Caco-2 (cell line): Measurements from ENCODE around the gene DPCD. TPM values are rescaled to one million over a fixed set of nuclear protein-coding genes. Genes with fewer than 3 reads are reported as not detected.

ENCODE experiments used
- BruUV-seq: library from RNA; stranded (reverse); fragments of 400-500 nt; replicated peaks from 2 replicates; lab custom pipeline; 2021; lab: Mats Ljungman, UMichigan
- CTCF ChIA-PET: fragments of 300-600 bp; sonication (Branson Sonifier 250); formaldehyde crosslinking; loops from one replicate; lab custom pipeline; 2022; ENCODE audit warnings: antibody characterized with exemption; lab: Charles Lee
- POLR2A ChIA-PET: fragments of 300-600 bp; sonication (Branson Sonifier 250); formaldehyde crosslinking; loops from one replicate; lab custom pipeline; 2022; ENCODE audit warnings: antibody characterized with exemption; lab: Charles Lee
- DNase-seq, 2 experiments: peaks; one replicate each; pipeline versions ENCODE4 v3.0.0 to v3.0.0-alpha.2; 2020 to 2022
- H3K27me3 ChIP-seq: replicated peaks from 2 replicates; pipeline ENCODE4 v1.6.0; 2011; ENCODE audit warnings: low read length; ENCODE audit not compliant: control insufficient read depth, insufficient read depth
- H3K36me3 ChIP-seq: 2 replicates; pipeline ENCODE4 v1.5.1; 2011; ENCODE audit warnings: low read length; ENCODE audit not compliant: control insufficient read depth, insufficient read depth
- H3K4me1 ChIP-seq: fragments of 250-450 bp; sonication (Bioruptor Pico); 2 replicates; pipeline ENCODE4 v1.5.1; 2020; ENCODE audit warnings: mild to moderate bottlenecking
- H3K4me3 ChIP-seq: 2 replicates; pipeline ENCODE4 v1.5.1; 2011; ENCODE audit warnings: low read depth, mild to moderate bottlenecking, control low read depth, low read length
- H3K9me3 ChIP-seq: fragments of 250-450 bp; sonication (Bioruptor Pico); 2 replicates; pipeline ENCODE4 v1.5.1; 2020; ENCODE audit warnings: mild to moderate bottlenecking, moderate library complexity
- H3K27ac Mint-ChIP-seq: one replicate; pipeline ENCODE4 v1.8.0; 2022; ENCODE audit warnings: mixed read lengths; ENCODE audit not compliant: unreplicated experiment
- H3K27me3 Mint-ChIP-seq: one replicate; pipeline ENCODE4 v1.8.0; 2022; ENCODE audit warnings: mixed read lengths; ENCODE audit not compliant: insufficient read depth, unreplicated experiment
- H3K36me3 Mint-ChIP-seq: one replicate; pipeline ENCODE4 v1.8.0; 2022; ENCODE audit warnings: mild to moderate bottlenecking, mixed read lengths; ENCODE audit not compliant: insufficient read depth, unreplicated experiment
- H3K4me1 Mint-ChIP-seq: one replicate; pipeline ENCODE4 v1.8.0; 2022; ENCODE audit warnings: low read depth, mixed read lengths; ENCODE audit not compliant: unreplicated experiment
- H3K4me3 Mint-ChIP-seq: one replicate; pipeline ENCODE4 v1.8.0; 2022; ENCODE audit warnings: mild to moderate bottlenecking, moderate library complexity, mixed read lengths; ENCODE audit not compliant: unreplicated experiment
- H3K9me3 Mint-ChIP-seq: one replicate; pipeline ENCODE4 v1.8.0; 2022; ENCODE audit warnings: mixed read lengths; ENCODE audit not compliant: unreplicated experiment
- CTCF ChIP-seq, 2 experiments: fragments of 200-600 bp in 1 of 2; IDR thresholded peaks; 1 replicate in 1 of 2; 2 replicates in 1 of 2; pipeline versions ENCODE4 v1.5.1 to v1.8.0; 2011 to 2022; ENCODE audit warnings: antibody characterized with exemption in 1 of 2, control low read depth in 1 of 2, inconsistent platforms in 1 of 2, low read depth in 1 of 2, low read length in 1 of 2, mild to moderate bottlenecking in 1 of 2, moderate library complexity in 1 of 2; ENCODE audit not compliant: insufficient read depth in 1 of 2, severe bottlenecking in 1 of 2, unreplicated experiment in 1 of 2
- intact Hi-C: fragments of 100-400 bp; cut with micrococcal nuclease; formaldehyde crosslinking; loops from one replicate; pipeline ENCODE4 v1.10.0; 2022; ENCODE audit not compliant: unreplicated experiment
- total RNA-seq: library from RNA; stranded (reverse); gene quantifications from 2 replicates; pipeline ENCODE4 v1.2.3, GENCODE V29; 2022

Gene DPCD
- total RNA-seq, 1 experiment from 2014 or later: 13.1 TPM

GRCh38 chr10:101550965-101551364 lies 37.2 kb upstream of the DPCD start:
- no peak for TF ChIP-seq CTCF (IDR thresholded peaks at IDR 0.05; ENCODE audit: insufficient read depth in 1 of 2, low read depth in 1 of 2, low read length in 1 of 2, severe bottlenecking in 1 of 2, unreplicated experiment in 1 of 2)
- H3K9me3 Mint-ChIP-seq: no peaks in the 10 kb centered on the region
- H3K27me3 Mint-ChIP-seq: no peaks in the 10 kb centered on the region
- POLR2A ChIA-PET: no interaction called here
- Histone ChIP-seq H3K27me3 (no peaks in the 10 kb centered on the region), H3K9me3 (no peaks in the 10 kb centered on the region), H3K4me3 (no peak overlapping the region), H3K36me3 (no peaks in the 10 kb centered on the region), H3K4me1 (no peaks in the 10 kb centered on the region)
- BruUV-seq: no TSS peak
- H3K36me3 Mint-ChIP-seq: peaks cover 4% of the 10 kb centered on the region
- no peaks in the 10 kb centered on the region for H3K4me1 Mint-ChIP-seq
- CTCF ChIA-PET: no interaction called here
- no peak overlapping the region for H3K27ac Mint-ChIP-seq
- H3K4me3 Mint-ChIP-seq: no peak overlapping the region
- intact Hi-C loops: no loop called here
- DNase-seq: no peak

GRCh38 chr10:101552442-101552841 lies 35.7 kb upstream of the DPCD start:
- no TSS peak for BruUV-seq
- POLR2A ChIA-PET: no interaction called here
- H3K36me3 Mint-ChIP-seq: peaks cover 4% of the 10 kb centered on the region
- no peak for TF ChIP-seq CTCF (IDR thresholded peaks at IDR 0.05; ENCODE audit: insufficient read depth in 1 of 2, low read depth in 1 of 2, low read length in 1 of 2, severe bottlenecking in 1 of 2, unreplicated experiment in 1 of 2)
- H3K9me3 Mint-ChIP-seq: no peaks in the 10 kb centered on the region
- H3K36me3 ChIP-seq: no peaks in the 10 kb centered on the region
- no peaks in the 10 kb centered on the region for H3K27me3 Mint-ChIP-seq
- intact Hi-C loops: no loop called here
- CTCF ChIA-PET: no interaction called here
- H3K4me3 ChIP-seq: no peak overlapping the region
- H3K27ac Mint-ChIP-seq: no peak overlapping the region
- H3K4me3 Mint-ChIP-seq: no peak overlapping the region
- no peaks in the 10 kb centered on the region for H3K4me1 Mint-ChIP-seq
- H3K9me3 ChIP-seq: no peaks in the 10 kb centered on the region
- no peak for DNase-seq
- H3K27me3 ChIP-seq: no peaks in the 10 kb centered on the region
- no peaks in the 10 kb centered on the region for H3K4me1 ChIP-seq

GRCh38 chr10:101557541-101557940 lies 30.6 kb upstream of the DPCD start:
- Histone ChIP-seq H3K36me3 (no peaks in the 10 kb centered on the region), H3K27me3 (no peaks in the 10 kb centered on the region), H3K4me1 (no peaks in the 10 kb centered on the region), H3K4me3 (no peak overlapping the region), H3K9me3 (no peaks in the 10 kb centered on the region)
- Mint-ChIP-seq H3K4me1 (no peaks in the 10 kb centered on the region), H3K36me3 (peaks cover 16% of the 10 kb centered on the region), H3K4me3 (no peak overlapping the region), H3K27ac (no peak overlapping the region), H3K9me3 (no peaks in the 10 kb centered on the region), H3K27me3 (no peaks in the 10 kb centered on the region)
- CTCF ChIA-PET: interaction anchor here (1.5 kb wide), 1 partner anchor 343 kb away, joined by 5 read pairs; no protein-coding TSS in a partner anchor
- BruUV-seq: no TSS peak
- POLR2A ChIA-PET: no interaction called here
- DNase-seq: no peak
- intact Hi-C loops: no loop called here
- no peak for TF ChIP-seq CTCF (IDR thresholded peaks at IDR 0.05; ENCODE audit: insufficient read depth in 1 of 2, low read depth in 1 of 2, low read length in 1 of 2, severe bottlenecking in 1 of 2, unreplicated experiment in 1 of 2)
